Measurements from ENCODE around the gene TEX22.

DNA sequence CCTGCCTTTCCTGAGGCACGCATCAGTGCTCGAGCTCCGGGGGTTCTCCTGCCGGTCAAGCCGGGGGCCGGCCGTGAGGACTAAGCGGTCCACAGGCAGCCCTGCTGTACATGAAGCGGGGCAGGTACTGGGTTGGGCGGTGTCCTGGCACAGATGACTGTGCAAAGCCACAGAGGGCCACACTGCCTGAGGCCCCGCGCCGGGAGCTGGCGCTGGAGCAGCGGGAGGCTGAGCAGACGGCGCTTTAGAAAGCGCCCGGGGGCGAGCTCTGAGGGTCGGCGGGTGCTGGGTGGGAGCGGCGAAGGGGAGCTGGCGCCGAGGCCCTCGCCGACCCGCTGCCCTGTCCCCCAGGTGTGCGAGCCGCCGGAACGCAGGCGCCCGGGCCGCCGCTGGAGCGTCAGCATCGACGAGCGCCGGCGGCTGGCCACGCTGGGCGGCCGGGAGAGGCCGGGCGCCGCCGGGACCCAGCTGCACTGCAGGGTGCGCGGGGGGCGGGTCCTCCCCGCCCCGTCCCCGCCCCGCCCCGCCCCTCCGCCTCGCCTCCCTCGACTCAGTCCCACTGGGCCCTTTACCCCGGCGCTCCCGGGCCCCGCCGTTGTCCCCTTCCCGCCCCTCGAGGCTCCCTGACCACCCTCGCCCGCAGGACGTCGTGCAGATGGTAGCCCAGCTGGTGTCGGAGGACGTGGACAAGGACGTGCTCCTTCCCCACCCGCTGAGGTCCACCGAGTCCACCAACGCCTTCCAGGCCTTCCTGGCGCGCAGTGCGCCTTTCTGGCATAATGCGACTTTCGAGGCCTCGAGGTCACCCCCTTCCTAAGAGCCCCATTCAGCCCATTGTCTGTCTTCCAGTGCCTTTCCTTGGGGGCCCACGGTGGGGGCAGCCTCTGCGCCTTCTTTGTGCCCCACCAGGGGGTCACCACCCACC, 12.9 kb downstream of the TEX22 start:
- TF ChIP-seq EZH2 (IDR thresholded peaks at IDR 0.05; ENCODE audit: low read depth, unreplicated experiment) (peak; percentile 60), REST (IDR thresholded peaks at IDR 0.05; ENCODE audit: unreplicated experiment) (no peak), POLR2AphosphoS5 (IDR thresholded peaks at IDR 0.05; ENCODE audit: low read depth) (0 out of 2 replicates have a peak, but pooled peaks have one; percentile 7)
- TF ChIP-seq, protein P1, sequence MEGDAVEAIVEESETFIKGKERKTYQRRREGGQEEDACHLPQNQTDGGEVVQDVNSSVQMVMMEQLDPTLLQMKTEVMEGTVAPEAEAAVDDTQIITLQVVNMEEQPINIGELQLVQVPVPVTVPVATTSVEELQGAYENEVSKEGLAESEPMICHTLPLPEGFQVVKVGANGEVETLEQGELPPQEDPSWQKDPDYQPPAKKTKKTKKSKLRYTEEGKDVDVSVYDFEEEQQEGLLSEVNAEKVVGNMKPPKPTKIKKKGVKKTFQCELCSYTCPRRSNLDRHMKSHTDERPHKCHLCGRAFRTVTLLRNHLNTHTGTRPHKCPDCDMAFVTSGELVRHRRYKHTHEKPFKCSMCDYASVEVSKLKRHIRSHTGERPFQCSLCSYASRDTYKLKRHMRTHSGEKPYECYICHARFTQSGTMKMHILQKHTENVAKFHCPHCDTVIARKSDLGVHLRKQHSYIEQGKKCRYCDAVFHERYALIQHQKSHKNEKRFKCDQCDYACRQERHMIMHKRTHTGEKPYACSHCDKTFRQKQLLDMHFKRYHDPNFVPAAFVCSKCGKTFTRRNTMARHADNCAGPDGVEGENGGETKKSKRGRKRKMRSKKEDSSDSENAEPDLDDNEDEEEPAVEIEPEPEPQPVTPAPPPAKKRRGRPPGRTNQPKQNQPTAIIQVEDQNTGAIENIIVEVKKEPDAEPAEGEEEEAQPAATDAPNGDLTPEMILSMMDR (conservative IDR thresholded peaks at IDR 0.05; ENCODE audit: low read depth in 2 of 2), result no peak
